Pancreas (tissue), 10 donors: ENCODE measurements around the gene SRGAP3. TPM values are rescaled to one million over a fixed set of nuclear protein-coding genes. Genes with fewer than 3 reads are reported as not detected.

Experiments used
- ATAC-seq, 4 donors: fragments of 200-7000 bp; cut with Tn5 transposase; one replicate each; pipeline versions ENCODE4 v1.8.0 to v1.9.1; 2020; ENCODE audit warnings: mild to moderate bottlenecking in 4 of 4, moderate library complexity in 4 of 4
- DNase-seq, 6 donors: peaks; one replicate each; pipeline ENCODE4 v3.0.0-alpha.2; 2020
- FAIRE-seq: peaks from 2 replicates; lab custom pipeline; 2012; peaks lifted over from hg19 to GRCh38; lab: Jason Lieb, UNC
- H3K27ac ChIP-seq, 4 donors: fragments of 200-600 bp; sonication (generic); 1 replicate in 3 of 4; 2 replicates in 1 of 4; pipeline versions ENCODE4 v1.5.0 to v1.8.0; 2020
- H3K27me3 ChIP-seq, 4 donors: fragments of 200-600 bp; one replicate each; pipeline ENCODE4 v1.8.0; 2021
- H3K36me3 ChIP-seq, 3 donors: fragments of 200-600 bp; sonication (generic) in 1 of 3; one replicate each; pipeline versions ENCODE4 v1.5.0 to v1.8.0; 2020 to 2021
- H3K4me1 ChIP-seq, 3 donors: fragments of 200-600 bp; one replicate each; pipeline ENCODE4 v1.8.0; 2021
- H3K4me3 ChIP-seq, 4 donors: fragments of 200-600 bp; sonication (generic) in 2 of 4; one replicate each; pipeline versions ENCODE4 v1.5.0 to v1.8.0; 2020 to 2021
- H3K9me3 ChIP-seq, 4 donors: fragments of 200-600 bp; one replicate each; pipeline ENCODE4 v1.8.0; 2021
- WGBS, 2 donors: extraction: QIAGEN DNeasy Blood & Tissue Kit; methylation state at CpG; one replicate each; pipeline ENCODE4 v1.1.7; 2013; 5-methylcytosine and 5-hydroxymethylcytosine counted together
- intact Hi-C, 3 donors: fragments of 100-400 bp; cut with DNase I; formaldehyde crosslinking; loops; one replicate each; pipeline versions ENCODE4 v1.11.1 to v1.14.2; 2022
- polyA plus RNA-seq, 2 donors: library from polyadenylated mRNA; stranded (reverse); fragments of 200-250 nt; gene quantifications; one replicate each; pipeline ENCODE4 v1.2.3, GENCODE V29; 2013
- total RNA-seq, 6 donors: library from RNA; stranded (reverse); fragmentation: NEBNext Ultra II Directional in 4 of 6; extraction: Animal tissue kit (Norgen Biotek cat#: 25700) in 4 of 6; gene quantifications; one replicate each; pipeline versions ENCODE4 v1.2.1 to v1.2.4, GENCODE V29; 2021 to 2023
- TF ChIP-seq, protein P1 (sequence below), 4 donors: fragments of 200-600 bp; sonication (generic) in 3 of 4; IDR thresholded peaks; one replicate each; pipeline versions ENCODE4 v1.5.0 to v1.8.0; 2021; ENCODE audit warnings: antibody characterized with exemption in 4 of 4
- donor health status: healthy with polysubstance abuse.
- donor health status: DM: no; HTN: no; CAD: no; lungs with moderate emphysema.
- donor health status: DM: no; HTN: no; CAD: no.
- donor health status: control.
- donor health status: control.
- donor health status: Bipolar disorder and iron deficiency.
- donor health status: DM: yes; HTN: yes; CAD: no.
- donor health status: DM: no; HTN: no; CAD: no.
- donor health status: DM: no; HTN: no; CAD: no.
- donor health status: DM: yes; HTN: yes; CAD: no.

Gene SRGAP3
- total and polyA plus RNA-seq, 8 donors, result 1.9 to 6.5 (median 3.0) TPM

DNA sequence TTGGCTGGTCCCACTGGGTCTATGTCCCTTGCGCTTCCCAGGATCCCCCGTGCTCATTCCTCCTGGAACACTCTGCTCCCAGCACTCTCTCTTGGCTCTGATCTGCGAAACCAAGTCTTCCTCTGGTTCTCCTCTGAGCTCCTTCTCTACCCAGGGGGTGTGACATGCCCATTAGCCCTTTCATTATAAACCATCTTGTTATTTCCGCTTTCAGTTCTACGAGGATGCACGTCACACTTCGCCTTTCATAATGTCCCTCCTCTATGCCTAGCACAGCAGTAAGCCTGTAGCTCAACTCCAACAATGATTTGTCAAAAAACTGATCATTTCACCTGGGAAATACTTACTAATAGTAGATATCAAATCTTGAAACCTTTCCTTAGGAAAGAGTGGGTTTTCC lies 234.2 kb downstream of the SRGAP3 start:
- no peak overlapping the region for H3K4me3 ChIP-seq
- H3K36me3 ChIP-seq, result no peaks in the 10 kb centered on the region
- FAIRE-seq (no peak), DNase-seq (no peak), ATAC-seq (no peak)
- no peak overlapping the region for H3K27ac ChIP-seq
- H3K9me3 ChIP-seq, result no peaks in the 10 kb centered on the region
- intact Hi-C loops, result no loop called here
- H3K27me3 ChIP-seq, result no peaks in the 10 kb centered on the region
- H3K4me1 ChIP-seq, result peaks cover 8 to 11% (median 9%) of the 10 kb centered on the region in 3 donors
- WGBS, 2 donors, result 93 to 96% methylated on average over 7 of the region's 7 CpGs
- TF ChIP-seq, protein P1, sequence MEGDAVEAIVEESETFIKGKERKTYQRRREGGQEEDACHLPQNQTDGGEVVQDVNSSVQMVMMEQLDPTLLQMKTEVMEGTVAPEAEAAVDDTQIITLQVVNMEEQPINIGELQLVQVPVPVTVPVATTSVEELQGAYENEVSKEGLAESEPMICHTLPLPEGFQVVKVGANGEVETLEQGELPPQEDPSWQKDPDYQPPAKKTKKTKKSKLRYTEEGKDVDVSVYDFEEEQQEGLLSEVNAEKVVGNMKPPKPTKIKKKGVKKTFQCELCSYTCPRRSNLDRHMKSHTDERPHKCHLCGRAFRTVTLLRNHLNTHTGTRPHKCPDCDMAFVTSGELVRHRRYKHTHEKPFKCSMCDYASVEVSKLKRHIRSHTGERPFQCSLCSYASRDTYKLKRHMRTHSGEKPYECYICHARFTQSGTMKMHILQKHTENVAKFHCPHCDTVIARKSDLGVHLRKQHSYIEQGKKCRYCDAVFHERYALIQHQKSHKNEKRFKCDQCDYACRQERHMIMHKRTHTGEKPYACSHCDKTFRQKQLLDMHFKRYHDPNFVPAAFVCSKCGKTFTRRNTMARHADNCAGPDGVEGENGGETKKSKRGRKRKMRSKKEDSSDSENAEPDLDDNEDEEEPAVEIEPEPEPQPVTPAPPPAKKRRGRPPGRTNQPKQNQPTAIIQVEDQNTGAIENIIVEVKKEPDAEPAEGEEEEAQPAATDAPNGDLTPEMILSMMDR (IDR thresholded peaks at IDR 0.05), result no peak

DNA sequence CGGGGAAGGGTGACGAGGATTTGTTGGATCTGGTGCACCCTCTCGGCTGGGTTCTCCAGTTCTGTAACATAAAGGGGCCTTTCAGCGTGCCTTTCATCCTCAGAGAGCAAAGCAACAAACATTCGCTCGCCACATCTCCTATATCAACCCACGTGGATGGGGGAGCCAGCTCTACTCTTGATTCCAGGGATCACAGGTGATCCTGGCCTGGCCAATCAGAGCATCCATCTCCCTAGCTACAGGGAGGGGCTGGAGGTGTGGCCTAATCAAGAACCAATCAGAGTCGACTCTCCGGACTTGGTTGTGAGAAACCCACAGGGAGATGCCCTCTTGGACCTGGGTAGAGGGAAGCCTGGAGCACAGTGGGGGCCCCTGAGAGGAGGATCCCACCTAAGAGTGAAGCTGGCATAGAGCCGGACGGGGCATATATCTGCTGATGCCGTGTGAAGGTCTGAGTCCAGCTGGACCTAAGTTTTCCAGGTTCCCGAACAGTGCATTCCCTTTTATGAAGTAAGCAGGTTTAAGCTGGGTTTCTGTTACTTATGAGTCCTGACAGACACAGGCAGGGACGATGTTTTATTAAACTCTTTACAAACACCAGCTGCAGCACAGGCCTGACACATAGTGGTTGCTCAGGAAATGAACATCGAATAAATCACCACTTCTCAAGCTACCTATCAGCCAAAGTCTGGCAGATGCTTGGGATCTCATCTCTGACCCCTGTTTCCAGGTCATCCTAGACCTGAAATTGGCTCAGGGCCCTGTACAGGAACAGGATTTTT lies 235.5 kb downstream of the SRGAP3 start:
- intact Hi-C loops, result no loop called here
- 92% methylated on average over 15 of the region's 15 CpGs for WGBS, 2 donors
- H3K27me3 ChIP-seq, result no peaks in the 10 kb centered on the region
- no peak for ATAC-seq
- no peak for DNase-seq
- H3K4me1 ChIP-seq, result peaks cover 0 to 1% (median 0%) of the 10 kb centered on the region in 3 donors
- TF ChIP-seq, protein P1 (IDR thresholded peaks at IDR 0.05), result no peak
- no peak for FAIRE-seq
- no peak overlapping the region for H3K27ac ChIP-seq
- H3K4me3 ChIP-seq, result no peak overlapping the region
- no peaks in the 10 kb centered on the region for H3K9me3 ChIP-seq
- no peaks in the 10 kb centered on the region for H3K36me3 ChIP-seq

DNA sequence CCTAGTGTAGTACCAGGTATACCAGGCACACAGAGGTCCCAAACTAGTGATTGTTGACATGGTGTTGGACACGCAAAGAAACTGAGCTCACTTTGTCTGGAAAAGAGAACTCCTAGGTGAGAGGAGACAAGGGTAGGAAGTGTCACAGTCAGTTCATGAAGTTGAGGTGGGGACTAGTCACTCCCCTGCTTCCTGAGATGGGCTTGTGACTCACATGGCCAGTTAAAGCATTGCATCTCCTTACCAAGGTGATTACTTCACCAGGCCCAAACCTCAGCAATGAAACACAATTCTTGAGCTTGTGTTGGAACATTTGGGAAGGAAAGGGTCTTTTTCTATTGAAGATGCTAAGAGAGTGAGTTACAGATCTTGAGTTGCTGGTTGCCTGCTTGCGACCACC lies 236.9 kb downstream of the SRGAP3 start:
- 93 to 97% methylated on average over 2 of the region's 2 CpGs for WGBS, 2 donors
- Histone ChIP-seq H3K9me3 (no peaks in the 10 kb centered on the region), H3K27me3 (no peaks in the 10 kb centered on the region), H3K36me3 (no peaks in the 10 kb centered on the region), H3K27ac (no peak overlapping the region), H3K4me1 (no peaks in the 10 kb centered on the region), H3K4me3 (no peak overlapping the region)
- DNase-seq (no peak), FAIRE-seq (no peak), ATAC-seq (no peak)
- intact Hi-C loops, result no loop called here
- TF ChIP-seq, protein P1 (IDR thresholded peaks at IDR 0.05), result no peak

DNA sequence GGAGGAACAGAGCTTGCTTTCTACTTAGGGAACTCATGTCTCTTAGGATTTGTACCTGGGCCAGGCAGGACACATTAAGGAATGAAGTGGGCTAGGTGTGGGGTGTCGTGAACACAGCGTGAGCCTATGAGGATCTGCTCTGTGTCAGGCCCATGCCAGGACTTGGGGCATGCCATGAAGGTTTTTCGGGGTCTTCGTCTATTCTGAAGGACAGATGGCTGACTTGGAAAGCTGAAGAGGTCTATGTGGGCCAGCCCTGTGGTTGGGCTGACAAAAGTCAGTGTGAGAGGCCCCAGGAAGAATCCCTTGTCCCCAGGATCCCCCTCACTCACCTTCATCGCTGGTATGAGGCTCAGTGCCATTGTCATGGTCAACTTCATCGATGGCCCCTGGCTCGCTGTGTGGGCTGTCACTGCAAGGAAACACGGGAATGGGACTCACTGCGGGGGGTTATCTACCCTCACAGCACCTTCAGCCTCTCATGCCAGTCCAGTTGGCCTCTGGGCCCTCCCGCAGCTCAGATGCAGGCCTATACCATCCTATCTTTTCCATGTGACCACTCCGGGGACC lies 239.4 kb downstream of the SRGAP3 start:
- ATAC-seq (no peak), DNase-seq (no peak), FAIRE-seq (no peak)
- intact Hi-C loops, result no loop called here
- TF ChIP-seq, protein P1 (IDR thresholded peaks at IDR 0.05), result no peak
- Histone ChIP-seq H3K4me3 (no peak overlapping the region), H3K27me3 (no peaks in the 10 kb centered on the region), H3K27ac (no peak overlapping the region), H3K4me1 (no peaks in the 10 kb centered on the region), H3K9me3 (no peaks in the 10 kb centered on the region), H3K36me3 (no peaks in the 10 kb centered on the region)
- WGBS, 2 donors, result 93 to 97% methylated on average over 11 of the region's 11 CpGs
